ENCODE data around the gene TOGARAM1. TPM values are rescaled to one million over a fixed set of nuclear protein-coding genes. Genes with fewer than 3 reads are reported as not detected.

The TOGARAM1 gene
- total RNA-seq, 1 experiment from 2014 or later, result 6.4 TPM

DNA sequence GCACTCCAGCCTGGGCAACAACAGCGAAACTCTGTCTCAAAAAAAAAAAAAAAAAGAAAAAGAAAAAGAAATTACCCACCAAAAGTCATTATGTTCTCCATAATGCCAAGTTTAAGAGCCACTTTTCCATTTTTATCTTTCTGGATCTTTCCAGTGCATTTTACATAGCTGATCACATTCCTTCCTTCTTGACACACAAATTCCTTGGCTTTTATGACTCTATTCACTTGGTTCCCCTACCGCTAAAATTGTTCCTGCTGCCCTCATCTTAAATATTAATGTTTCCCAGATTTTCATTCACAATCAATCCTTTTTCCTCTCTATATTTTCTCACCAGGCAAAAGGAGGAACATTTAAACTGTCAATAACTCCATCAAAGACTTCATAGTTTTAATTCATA lies 20.4 kb upstream of the TOGARAM1 start:
- DNase-seq (ENCODE audit: low spot score) (no peak), ATAC-seq (no peak)
- POLR2A ChIA-PET, result no interaction called here
- Mint-ChIP-seq H3K27me3 (ENCODE audit: low read depth) (no peaks in the 10 kb centered on the region), H3K36me3 (peaks cover 52% of the 10 kb centered on the region), H3K27ac (no peak overlapping the region), H3K4me3 (no peak overlapping the region), H3K4me1 (no peaks in the 10 kb centered on the region), H3K9me3 (peaks cover 18% of the 10 kb centered on the region)
- CTCF ChIA-PET, result no interaction called here
- TF ChIP-seq, protein P1, sequence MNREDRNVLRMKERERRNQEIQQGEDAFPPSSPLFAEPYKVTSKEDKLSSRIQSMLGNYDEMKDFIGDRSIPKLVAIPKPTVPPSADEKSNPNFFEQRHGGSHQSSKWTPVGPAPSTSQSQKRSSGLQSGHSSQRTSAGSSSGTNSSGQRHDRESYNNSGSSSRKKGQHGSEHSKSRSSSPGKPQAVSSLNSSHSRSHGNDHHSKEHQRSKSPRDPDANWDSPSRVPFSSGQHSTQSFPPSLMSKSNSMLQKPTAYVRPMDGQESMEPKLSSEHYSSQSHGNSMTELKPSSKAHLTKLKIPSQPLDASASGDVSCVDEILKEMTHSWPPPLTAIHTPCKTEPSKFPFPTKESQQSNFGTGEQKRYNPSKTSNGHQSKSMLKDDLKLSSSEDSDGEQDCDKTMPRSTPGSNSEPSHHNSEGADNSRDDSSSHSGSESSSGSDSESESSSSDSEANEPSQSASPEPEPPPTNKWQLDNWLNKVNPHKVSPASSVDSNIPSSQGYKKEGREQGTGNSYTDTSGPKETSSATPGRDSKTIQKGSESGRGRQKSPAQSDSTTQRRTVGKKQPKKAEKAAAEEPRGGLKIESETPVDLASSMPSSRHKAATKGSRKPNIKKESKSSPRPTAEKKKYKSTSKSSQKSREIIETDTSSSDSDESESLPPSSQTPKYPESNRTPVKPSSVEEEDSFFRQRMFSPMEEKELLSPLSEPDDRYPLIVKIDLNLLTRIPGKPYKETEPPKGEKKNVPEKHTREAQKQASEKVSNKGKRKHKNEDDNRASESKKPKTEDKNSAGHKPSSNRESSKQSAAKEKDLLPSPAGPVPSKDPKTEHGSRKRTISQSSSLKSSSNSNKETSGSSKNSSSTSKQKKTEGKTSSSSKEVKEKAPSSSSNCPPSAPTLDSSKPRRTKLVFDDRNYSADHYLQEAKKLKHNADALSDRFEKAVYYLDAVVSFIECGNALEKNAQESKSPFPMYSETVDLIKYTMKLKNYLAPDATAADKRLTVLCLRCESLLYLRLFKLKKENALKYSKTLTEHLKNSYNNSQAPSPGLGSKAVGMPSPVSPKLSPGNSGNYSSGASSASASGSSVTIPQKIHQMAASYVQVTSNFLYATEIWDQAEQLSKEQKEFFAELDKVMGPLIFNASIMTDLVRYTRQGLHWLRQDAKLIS (CRISPR knock-in tag; IDR thresholded peaks at IDR 0.05; ENCODE audit: borderline replicate concordance), result no peak
- TF ChIP-seq, protein P2, sequence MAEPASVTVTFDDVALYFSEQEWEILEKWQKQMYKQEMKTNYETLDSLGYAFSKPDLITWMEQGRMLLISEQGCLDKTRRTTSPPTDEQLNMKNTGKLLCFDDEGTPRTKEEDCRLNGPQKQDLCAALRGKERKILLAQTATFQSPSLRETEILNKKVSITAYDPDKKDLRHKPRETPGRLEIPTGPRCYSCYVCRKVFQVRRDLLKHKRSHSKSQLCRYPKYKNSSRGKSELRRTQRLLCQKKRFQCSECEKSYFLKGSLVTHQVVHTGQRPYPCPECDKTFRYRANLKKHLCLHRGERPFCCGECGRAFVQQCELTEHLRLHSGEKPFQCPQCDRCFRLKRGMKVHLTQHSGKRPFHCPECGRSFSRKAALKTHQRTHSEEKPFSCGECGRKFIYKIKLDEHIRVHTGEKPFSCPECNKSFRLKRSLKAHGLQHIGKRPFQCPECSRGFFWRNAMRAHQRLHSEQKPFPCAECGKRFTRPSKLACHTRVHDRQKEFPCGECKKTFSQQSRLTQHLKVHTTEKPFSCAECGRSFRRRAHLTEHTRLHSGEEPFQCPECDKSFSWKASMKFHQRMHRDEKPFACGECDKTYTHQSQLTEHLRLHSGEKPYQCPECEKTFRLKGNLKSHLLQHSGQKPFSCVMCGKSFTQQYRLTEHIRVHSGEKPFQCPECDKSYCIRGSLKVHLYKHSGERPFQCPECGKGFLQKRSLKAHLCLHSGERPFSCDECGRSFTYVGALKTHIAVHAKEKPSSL (CRISPR knock-in tag; conservative IDR thresholded peaks at IDR 0.05), result no peak
- TF ChIP-seq, protein P3, sequence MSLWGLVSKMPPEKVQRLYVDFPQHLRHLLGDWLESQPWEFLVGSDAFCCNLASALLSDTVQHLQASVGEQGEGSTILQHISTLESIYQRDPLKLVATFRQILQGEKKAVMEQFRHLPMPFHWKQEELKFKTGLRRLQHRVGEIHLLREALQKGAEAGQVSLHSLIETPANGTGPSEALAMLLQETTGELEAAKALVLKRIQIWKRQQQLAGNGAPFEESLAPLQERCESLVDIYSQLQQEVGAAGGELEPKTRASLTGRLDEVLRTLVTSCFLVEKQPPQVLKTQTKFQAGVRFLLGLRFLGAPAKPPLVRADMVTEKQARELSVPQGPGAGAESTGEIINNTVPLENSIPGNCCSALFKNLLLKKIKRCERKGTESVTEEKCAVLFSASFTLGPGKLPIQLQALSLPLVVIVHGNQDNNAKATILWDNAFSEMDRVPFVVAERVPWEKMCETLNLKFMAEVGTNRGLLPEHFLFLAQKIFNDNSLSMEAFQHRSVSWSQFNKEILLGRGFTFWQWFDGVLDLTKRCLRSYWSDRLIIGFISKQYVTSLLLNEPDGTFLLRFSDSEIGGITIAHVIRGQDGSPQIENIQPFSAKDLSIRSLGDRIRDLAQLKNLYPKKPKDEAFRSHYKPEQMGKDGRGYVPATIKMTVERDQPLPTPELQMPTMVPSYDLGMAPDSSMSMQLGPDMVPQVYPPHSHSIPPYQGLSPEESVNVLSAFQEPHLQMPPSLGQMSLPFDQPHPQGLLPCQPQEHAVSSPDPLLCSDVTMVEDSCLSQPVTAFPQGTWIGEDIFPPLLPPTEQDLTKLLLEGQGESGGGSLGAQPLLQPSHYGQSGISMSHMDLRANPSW (CRISPR knock-in tag; conservative IDR thresholded peaks at IDR 0.05; ENCODE audit: low read depth), result no peak
- TF ChIP-seq, protein P4, sequence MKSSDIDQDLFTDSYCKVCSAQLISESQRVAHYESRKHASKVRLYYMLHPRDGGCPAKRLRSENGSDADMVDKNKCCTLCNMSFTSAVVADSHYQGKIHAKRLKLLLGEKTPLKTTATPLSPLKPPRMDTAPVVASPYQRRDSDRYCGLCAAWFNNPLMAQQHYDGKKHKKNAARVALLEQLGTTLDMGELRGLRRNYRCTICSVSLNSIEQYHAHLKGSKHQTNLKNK (CRISPR knock-in tag; IDR thresholded peaks at IDR 0.05), result no peak
- TF ChIP-seq, protein P5, sequence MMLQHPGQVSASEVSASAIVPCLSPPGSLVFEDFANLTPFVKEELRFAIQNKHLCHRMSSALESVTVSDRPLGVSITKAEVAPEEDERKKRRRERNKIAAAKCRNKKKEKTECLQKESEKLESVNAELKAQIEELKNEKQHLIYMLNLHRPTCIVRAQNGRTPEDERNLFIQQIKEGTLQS (CRISPR knock-in tag; conservative IDR thresholded peaks at IDR 0.05), result no peak
- TF ChIP-seq CBFB (CRISPR knock-in tag; IDR thresholded peaks at IDR 0.05; ENCODE audit: low read depth) (no peak), ZNF396 (CRISPR knock-in tag; IDR thresholded peaks at IDR 0.05; ENCODE audit: borderline replicate concordance) (no peak), ZNF138 (CRISPR knock-in tag; conservative IDR thresholded peaks at IDR 0.05) (no peak), ESRRA (CRISPR knock-in tag; IDR thresholded peaks at IDR 0.05; ENCODE audit: borderline replicate concordance) (no peak)
- TF ChIP-seq, protein P6, sequence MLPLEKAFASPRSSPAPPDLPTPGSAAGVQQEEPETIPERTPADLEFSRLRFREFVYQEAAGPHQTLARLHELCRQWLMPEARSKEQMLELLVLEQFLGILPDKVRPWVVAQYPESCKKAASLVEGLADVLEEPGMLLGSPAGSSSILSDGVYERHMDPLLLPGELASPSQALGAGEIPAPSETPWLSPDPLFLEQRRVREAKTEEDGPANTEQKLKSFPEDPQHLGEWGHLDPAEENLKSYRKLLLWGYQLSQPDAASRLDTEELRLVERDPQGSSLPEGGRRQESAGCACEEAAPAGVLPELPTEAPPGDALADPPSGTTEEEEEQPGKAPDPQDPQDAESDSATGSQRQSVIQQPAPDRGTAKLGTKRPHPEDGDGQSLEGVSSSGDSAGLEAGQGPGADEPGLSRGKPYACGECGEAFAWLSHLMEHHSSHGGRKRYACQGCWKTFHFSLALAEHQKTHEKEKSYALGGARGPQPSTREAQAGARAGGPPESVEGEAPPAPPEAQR (CRISPR knock-in tag; IDR thresholded peaks at IDR 0.05), result no peak
- TF ChIP-seq, protein P7, sequence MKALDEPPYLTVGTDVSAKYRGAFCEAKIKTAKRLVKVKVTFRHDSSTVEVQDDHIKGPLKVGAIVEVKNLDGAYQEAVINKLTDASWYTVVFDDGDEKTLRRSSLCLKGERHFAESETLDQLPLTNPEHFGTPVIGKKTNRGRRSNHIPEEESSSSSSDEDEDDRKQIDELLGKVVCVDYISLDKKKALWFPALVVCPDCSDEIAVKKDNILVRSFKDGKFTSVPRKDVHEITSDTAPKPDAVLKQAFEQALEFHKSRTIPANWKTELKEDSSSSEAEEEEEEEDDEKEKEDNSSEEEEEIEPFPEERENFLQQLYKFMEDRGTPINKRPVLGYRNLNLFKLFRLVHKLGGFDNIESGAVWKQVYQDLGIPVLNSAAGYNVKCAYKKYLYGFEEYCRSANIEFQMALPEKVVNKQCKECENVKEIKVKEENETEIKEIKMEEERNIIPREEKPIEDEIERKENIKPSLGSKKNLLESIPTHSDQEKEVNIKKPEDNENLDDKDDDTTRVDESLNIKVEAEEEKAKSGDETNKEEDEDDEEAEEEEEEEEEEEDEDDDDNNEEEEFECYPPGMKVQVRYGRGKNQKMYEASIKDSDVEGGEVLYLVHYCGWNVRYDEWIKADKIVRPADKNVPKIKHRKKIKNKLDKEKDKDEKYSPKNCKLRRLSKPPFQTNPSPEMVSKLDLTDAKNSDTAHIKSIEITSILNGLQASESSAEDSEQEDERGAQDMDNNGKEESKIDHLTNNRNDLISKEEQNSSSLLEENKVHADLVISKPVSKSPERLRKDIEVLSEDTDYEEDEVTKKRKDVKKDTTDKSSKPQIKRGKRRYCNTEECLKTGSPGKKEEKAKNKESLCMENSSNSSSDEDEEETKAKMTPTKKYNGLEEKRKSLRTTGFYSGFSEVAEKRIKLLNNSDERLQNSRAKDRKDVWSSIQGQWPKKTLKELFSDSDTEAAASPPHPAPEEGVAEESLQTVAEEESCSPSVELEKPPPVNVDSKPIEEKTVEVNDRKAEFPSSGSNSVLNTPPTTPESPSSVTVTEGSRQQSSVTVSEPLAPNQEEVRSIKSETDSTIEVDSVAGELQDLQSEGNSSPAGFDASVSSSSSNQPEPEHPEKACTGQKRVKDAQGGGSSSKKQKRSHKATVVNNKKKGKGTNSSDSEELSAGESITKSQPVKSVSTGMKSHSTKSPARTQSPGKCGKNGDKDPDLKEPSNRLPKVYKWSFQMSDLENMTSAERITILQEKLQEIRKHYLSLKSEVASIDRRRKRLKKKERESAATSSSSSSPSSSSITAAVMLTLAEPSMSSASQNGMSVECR (CRISPR knock-in tag; IDR thresholded peaks at IDR 0.05; ENCODE audit: borderline replicate concordance), result no peak
- TF ChIP-seq, protein P8, sequence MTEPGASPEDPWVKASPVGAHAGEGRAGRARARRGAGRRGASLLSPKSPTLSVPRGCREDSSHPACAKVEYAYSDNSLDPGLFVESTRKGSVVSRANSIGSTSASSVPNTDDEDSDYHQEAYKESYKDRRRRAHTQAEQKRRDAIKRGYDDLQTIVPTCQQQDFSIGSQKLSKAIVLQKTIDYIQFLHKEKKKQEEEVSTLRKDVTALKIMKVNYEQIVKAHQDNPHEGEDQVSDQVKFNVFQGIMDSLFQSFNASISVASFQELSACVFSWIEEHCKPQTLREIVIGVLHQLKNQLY (CRISPR knock-in tag; IDR thresholded peaks at IDR 0.05), result no peak
- TF ChIP-seq, protein P9, sequence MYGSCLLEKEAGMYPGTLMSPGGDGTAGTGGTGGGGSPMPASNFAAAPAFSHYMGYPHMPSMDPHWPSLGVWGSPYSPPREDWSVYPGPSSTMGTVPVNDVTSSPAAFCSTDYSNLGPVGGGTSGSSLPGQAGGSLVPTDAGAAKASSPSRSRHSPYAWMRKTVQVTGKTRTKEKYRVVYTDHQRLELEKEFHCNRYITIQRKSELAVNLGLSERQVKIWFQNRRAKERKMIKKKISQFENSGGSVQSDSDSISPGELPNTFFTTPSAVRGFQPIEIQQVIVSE (CRISPR knock-in tag; IDR thresholded peaks at IDR 0.05; ENCODE audit: borderline replicate concordance), result no peak

All from WTC11 (cell line).